Stimulated activated CD8-positive, alpha-beta memory T cell treated with anti-CD3 and anti-CD28 coated beads, Interleukin-12 subunit alpha, Interleukin-12 subunit beta, amount 100 ng/mL, for 1 hour (primary cell): ENCODE results near the gene PDE2A.

Experiments
- DNase-seq: peaks from one replicate; pipeline ENCODE4 v3.0.0-alpha.2; 2020; ENCODE audit warnings: low read depth

PDE2A gene

DNA sequence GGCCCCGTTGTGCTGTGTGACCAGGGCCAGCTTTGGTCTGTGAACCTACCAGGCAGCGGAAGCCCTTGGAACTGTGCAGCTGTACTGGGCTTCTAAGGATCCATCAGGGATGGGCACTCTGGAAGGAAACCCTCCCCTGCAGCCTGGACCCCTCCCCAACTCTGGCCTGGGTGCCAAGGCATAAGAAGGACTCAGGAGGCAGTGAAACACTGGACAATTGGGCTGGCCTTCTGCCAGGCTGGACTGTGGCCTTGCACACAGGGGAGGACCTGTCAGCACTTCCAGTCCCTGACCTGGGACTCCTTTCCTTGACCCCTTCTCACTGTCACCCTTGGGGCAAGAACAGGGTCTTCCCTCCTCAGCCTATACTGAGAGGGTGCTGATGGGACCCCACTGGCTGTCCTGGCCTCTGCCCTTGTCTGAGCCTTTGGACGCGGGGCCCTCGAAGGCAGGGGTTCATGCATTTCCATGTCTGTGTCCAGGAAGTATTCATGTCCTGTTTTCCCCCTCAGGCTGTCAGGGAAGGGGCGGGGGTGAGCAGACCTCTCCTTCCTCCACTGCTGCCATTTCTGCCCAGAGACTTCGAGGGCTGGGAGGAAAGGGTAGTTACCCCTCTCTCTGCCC, 39.6 kb downstream of the PDE2A start:
- DNase-seq, result no peak

DNA sequence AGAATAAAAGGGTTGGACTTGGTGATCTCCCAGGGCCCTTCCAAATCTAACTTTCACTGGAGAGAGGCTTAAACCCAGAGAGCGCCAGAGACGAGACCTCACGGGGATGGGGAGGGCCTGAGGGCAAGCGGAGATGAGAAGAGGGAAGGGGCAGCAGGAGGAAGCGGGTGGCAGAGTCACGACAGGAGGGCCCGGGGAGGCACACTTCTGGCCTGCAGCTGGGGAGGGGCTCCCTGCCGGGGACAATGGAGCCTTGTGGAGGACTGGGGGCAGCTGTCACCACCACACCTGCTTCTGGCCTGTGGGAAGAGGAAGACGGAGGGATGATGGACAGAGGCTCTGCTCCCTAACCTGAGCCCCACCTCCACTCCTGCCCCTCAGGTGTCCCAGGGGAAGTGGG, 40.2 kb downstream of the PDE2A start:
- DNase-seq, result no peak

DNA sequence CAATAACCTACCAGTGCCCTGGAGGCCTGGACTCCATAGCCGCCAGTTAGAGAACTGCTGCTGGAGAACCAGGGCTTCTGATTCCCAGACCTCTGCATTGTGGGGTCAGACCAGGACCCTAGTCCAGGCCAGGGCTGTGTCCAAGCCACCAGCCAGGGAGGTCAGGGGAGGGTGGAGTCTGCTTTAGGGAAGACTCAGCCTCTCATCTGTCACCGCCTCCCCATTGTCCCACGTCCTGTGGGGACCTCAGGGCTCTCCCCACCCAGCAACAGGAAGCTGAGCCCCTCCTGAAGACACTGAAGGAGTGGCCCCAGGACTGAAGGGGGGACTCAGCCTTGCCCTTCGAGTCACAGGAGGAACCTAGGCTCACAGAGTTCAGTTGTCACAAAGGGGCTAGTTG, 41.2 kb downstream of the PDE2A start:
- DNase-seq, result no peak

DNA sequence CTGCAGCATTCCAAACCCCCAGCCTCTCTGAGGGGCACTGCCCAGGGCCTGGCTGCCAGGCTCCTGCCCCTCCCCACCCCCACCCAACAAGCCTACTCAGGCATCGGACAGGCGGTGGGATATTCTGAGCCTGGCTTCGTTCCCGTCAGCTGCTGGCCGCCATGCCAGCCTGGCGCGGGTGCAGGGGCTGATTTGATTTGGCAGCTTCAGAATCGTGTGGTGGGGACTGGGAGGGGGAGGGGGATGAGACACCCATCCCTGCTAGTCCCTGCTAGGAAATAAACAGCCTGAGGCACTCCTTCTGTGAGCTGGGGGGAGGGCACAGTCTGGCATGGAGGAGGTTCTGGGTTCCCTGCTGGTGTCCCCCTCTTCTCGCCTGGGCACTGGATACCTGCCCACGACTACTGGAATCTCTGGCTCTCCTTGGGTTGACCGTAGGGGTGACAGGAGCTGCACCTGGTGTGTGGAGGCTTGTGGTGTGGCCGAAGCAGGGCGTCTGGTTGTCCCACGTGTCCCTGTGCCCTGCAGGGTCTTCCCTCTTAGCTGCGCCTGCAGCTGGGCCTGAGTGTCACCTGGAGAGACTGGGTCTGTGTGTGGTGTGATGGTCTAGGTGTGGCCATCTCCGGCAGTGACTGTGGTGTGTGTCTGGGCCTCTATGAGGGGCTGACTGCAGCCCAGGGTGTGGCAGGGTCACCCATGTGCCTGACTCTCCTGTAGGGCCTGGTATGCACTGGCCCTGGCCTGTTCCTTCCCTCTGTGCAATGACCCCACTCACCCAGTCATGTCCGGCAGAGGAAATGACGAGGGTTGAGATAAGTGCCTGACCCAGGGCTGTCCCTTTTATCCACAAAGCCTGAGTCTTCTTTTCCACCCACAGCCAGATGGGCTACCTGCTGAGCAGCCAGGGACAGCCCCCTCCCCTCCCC, 42.2 kb downstream of the PDE2A start:
- DNase-seq, result no peak

DNA sequence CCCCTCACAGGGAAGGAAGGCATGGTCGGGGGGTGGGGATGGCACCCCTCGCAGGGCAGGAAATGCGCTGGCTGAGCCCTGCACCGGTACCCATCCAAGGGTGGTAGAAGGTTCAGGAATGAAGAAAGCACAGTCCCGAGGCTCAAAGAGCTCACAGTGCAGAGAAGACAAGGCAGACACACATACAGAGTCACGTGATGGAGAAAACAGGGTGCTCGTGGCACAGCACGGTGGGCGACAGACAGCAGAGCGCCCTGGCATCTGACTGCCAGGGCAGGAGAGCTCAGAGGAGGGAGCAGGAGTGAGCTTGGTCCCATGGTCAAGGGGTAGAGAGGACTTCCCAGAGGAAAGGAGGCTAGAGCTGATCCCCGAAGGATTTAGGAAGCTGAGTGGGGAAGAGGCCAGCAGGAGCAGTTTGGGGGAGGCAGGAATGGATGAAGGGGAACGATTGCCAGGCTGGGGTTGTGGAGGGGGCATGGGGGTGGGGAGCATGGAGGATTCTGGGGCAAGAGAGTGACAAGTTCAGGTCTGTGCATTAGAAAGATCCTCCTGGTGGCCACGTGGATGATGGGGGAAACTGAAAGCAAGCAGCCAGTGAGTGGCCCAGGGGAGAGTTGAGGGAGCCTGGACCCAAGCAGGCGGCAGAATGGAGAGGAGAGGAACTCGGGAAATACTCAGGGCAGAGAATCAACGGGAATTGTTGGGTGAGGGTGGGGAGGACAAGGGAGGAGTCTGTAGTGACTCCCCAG, 43.9 kb downstream of the PDE2A start:
- DNase-seq, result no peak

DNA sequence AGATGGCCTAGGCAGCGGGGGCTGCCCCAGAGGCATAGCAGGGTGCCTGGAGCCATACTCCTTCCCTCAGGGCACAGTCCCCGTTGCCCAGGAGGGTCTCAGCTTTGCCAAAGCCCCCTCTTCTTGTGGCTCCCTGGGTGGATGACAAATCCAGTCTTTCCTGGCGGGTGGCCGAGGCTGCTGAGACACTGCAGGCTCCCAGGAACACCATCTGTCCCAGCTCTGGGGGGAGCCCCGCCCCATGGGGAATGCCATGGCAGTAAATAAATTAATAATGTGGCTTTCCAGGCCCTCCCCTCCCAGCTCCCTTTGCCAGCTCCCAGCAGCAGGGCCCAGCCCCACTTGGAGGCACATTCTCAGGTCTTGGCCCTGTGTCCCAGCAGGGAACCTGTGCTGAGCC, 45.0 kb downstream of the PDE2A start:
- DNase-seq, result no peak

DNA sequence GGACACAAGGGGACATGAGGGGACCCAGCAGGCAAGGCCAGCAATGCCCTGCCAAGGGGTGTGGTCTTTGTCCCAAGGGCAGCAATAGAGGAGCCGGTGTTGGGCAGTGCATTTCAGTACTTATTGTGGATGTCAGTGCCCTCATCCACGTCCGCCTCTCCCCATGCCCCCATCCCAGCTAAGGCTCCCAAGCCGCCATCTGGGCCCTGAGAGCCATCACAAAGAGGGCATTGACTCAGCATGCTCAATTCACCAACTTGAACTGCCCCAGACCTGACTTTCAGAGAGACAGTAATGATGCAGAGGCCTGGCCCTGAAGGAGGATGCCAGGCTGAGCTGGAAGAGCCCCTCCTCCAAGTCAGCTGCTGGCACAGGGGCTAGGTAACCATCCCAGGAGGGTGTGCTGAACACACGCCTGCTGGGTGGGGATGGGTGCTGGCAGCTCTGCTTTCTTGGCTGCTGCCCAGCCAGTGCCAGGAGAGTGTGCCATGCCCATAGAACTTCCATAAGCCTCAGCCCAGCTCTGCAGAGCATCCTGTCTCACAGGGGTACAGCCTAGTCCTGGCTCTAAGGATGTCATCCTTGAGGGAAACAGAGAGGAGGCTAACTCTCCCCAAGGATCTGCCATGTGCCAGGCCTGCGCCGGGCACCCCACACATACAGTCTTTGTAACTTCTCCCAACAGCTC, 46.5 kb downstream of the PDE2A start:
- no peak for DNase-seq

DNA sequence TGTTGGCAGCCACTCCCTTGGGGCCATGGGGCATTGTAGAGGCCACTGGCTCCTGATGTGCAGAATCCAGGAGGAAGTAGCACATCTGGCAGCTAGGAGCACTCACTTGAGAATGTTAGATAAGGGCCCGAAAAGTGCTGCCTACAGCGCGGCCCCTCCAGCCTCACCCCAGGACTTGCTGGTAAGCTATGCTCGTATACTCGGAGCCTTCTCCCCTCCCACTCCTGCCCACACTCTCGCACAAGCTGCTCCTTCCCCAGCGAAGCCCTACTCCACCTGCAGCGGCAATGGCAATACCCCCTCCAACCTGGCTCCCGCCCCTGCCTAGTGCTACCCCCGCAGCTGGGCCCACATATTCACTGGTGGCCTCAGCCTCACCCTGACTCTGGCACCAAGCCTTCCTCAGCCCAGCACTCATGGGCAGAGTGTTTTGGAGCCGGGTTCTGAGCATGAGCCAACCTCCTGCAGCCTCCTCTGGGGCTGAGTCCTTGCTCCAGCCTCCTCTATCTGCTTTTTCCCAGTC, 47.7 kb downstream of the PDE2A start:
- DNase-seq, result no peak

DNA sequence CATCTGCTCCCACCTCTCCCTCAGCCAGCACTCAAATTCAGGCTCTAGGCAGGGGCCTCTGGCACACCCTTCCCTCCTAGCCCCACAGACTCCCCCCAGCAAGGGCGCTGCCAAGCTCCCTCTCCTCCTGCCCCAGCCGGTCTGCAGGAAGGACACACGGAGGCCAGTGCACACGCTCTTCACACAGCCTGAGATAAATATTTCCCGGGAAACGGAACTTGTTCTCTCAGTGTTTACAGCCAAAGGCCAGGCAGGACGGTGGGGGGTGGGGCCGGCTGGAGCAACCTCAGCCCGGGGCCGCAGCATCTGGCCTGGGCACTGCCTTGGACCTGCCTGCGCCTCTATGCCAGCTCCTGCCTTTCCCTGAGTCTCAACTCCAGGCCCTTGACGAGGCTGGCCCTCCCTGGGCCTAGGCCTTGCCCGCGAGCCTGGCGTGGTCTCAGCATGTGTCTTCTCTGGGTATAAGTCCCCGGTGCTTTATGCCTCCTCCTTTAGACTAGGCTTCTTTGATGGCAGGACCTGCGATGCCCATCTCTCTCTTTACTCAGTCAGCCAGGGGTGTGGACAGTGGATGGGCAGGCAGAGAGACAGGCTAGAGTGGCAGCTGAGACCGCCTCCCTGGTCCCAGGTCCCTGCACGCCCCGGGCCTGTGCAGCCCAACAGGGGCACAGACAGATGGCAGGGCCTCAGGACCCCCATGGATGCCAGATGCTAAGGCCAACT, 48.4 kb downstream of the PDE2A start:
- DNase-seq, result no peak

DNA sequence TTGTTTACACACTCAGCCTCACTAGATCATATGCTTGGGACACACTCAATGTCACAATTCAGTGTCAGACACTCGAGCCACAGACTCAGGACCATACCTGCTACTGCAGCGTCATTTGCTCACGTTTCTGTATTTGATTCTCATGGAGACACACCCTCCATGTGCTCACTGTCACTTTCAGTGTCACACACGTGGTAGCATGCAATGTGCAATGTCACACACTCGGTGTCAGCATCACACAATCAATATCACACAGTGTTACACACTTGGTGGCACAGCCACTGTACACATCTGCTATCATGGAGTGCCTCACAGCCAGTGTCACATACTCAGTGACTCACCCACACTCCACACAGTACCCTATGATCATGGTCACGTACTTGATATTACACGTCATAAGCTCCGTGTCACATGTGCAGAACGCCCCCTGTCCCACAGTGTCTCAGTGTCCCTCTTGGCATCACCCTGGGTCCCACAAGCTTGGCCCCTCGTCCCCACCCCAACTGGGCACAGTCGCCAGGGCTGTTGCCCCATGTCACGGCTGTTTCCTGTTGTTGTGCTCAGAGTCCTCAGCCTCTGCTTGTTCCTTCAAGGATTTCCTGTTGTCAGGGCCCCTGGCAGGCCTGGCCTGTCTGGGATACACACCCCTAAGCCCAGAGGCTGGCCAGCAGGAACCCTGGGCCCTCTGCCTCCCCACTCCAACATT, 49.6 kb downstream of the PDE2A start:
- DNase-seq, result no peak

DNA sequence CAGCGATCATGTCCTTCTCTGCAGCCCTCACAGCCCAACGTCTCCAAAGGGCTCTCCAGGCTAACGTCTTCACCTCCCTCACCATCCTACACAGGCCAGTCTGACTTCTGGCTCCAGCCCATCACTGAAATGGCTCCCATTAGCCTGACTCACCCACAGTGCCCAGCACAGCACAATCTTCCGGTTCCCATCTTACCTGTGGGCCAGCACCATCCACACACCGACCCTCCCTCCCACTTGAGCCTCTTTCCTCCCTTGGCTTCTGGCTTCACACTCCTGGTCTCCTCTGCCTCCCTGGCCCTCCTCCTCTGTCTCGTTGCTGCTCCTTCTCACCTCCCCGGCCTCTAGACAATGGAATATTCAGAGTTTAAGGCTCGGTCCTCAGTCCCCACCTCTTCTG, 51.2 kb downstream of the PDE2A start:
- no peak for DNase-seq

DNA sequence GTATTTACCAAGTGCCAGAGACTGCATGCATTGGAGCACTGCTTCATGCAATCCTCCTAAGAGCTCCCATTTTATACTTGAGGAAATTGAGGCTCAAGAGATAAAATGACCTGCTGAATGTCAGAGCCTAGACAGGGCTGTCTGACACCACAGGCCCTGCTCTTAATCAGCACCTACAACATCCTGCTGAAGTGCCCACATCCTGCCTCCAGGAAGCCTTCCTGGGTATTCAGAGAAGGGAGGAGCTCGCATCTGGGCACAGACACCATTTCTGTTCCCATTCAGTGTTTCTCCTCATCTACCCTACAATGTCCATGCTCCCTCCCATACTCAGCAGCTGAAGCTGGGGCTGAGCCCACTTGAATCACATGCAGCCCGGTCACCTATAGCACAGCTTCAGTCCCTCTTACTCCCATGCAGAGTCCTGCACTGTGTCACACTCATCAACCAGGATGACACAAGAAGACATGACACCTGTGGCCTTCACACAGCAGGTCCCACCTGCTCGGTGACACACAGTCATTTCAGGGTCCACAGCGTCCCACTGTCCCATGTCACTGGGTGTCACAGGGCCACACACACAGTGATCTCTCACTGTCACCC, 53.1 kb downstream of the PDE2A start:
- no peak for DNase-seq

DNA sequence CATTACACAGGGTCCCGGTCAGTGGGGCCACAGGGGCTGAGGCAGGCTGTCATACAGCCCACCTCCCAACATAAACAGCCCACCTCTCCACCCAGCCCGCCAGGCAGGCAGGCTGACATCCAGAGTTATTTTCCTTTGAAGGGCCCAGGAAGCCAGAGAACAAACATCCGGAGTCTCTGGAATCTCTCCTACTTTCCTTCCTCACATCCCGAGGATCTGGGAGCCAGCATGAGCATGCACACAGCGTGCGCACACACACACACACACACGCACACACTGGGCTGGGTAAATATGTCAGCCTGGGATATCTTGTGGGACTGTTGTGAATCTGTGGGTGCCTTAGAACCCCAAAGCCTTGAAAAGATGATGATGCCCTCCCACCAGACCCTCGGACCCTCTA, 55.4 kb downstream of the PDE2A start:
- DNase-seq, result no peak

DNA sequence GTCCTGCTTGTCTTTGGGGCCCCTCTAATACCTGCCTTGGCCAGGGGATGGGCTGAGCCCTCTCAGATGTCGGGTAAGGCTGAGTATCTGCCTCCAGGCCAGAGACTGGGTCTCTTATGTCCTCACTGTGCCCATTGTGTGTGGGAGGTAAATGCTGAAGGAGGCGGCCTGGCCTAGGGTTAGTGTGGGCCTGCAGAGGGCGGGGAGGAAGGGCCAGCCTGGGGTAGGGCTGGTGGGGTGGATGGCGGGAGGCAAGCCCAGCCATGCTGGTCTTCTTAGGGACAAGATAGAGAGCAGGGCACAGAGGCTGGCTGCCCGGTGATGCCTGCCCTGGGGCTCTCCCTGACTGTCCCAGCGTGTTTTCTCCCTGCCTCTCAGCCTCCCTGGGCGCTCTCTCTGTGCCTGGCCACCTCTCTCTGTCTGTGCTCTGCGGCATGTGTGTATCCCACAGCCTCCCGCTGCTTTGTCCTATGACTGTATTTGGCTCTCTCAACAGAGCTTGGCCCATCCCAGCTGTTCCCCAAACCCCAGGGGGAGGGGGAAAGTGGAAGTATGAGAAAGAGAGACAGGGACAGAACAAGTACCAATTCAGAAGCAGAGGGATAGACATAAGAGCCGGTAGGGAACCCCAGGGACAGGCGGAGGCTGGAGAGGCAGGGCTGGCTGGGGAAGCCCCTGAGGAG, 57.0 kb downstream of the PDE2A start:
- DNase-seq, result no peak

DNA sequence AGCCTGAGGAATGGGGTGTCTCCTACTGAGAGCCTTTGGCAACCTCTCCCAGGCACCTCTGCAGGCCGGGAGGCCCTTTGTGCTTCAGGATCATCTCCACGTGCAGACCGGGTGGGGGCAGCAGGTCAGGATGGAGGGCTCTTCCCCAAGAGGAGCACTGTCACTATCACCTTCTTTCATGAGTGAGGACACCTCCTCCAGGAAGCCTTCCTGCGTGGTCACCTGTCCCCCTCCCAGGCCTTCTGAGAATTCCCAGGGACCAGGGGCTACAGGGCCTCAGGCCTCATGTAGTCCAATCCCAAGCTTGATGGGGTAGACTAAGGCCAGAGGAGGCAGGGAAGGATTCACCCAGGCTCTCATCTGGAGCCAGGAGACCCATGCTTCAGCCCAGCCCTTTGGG, 57.6 kb downstream of the PDE2A start:
- DNase-seq, result no peak

DNA sequence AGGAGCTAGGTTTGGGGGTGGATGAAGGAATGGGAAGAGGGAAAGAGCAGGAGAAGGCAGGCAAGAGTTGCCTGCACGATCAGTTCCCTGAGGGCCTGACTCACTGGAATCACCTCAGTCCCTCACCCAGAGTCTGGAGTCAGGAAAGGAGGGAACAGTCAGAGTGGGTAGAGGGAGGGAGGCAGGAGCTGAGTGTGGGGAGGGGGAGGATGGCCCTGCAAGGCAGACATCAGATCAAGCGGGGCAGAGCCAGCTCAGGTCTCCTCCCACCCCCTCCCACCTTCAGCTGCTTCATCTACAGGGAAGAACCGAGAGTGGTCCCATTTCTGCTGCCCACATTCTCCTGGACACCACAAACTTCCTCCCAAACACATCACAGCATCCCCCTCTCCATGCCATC, 58.9 kb downstream of the PDE2A start:
- DNase-seq, result no peak

DNA sequence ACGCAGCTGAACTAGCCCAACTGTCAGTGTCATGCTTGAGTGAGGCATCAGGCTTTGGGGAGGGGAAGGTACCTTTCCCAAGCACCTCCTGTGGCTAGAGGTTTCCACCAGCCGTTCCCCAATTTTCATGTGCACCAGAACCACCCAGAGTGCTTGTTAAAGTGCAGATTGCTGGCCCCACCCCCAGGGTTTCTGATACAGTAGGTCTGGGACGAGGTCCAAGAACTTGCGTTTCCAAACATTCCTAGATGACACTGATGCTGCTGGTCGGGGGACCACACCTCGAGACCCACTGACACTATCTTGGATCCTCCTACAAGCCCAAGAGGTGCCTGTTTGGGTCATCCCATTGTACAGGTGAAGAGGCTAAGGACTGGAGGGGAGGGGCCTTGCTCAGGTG, 59.8 kb downstream of the PDE2A start:
- DNase-seq, result no peak

DNA sequence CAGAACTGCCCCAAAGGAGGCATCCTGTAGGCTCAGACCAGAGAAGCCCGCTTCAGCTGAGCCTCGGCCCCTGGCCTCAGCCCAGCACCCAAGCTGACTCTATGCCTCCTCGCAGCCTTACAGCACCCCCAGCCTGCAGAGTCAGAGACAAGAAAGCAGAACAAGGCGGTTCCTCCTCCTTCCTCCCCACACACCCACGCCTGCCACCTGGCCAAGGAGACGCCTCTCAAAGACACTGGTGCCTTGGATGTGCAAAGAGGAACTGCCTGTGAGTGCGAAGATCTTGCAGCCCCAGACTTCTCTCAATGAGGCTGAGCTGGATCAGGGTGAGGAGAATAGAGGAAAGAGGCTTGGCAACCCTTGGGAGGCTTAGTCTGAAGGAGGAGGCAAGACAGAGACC, 60.2 kb downstream of the PDE2A start:
- DNase-seq, result no peak

DNA sequence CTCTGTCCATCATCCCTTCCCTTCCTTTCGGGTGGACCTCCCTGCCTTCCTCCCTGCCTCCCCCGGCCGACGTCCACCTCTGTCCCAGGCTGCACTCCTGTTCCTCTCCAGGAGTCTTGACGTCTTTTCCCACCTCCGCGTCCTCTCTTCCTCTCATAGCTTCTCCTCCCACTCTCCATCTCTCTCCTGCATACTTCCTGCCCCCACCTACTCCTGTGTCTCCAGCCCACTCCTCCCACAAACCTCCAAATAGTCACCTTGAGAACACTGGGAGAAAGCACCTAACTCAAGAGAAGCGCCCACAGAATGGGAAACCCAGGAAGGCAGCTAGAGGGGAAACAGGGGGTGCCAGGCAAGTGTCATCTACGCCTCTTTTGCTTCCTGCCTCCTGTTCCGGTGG, 60.8 kb downstream of the PDE2A start:
- DNase-seq, result no peak

DNA sequence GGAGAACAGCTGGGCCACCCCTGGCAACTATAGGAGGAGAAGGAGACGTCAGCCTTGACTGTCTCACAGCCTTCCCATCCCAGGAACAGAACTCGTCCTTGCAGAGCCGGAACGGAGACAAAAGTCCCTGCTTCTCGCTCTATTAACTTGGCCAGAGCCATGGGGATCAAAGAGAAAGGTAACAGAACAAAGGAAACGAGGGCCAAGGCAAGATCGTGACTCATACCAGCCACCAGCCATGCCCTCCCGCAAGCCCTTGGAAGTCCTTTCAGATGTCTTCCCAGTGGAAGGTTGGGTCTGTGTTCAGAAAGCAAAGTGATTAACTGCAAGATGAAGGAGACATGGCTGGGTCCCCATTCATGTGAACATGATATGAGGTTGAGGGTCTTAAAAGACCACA, 64.7 kb downstream of the PDE2A start:
- DNase-seq, result no peak
